GM23248 (cell line): ENCODE results near the gene SOX30. TPM values are rescaled to one million over a fixed set of nuclear protein-coding genes. Genes with fewer than 3 reads are reported as not detected.

Experiments used
- DNase-seq: peaks from one replicate; pipeline ENCODE4 v3.0.0-alpha.2; 2015
- H2AFZ ChIP-seq: fragments of 200-600 bp; sonication (generic); 2 replicates; pipeline ENCODE4 v1.6.1; 2016; ENCODE audit warnings: antibody characterized with exemption
- H3F3A ChIP-seq: fragments of 200-600 bp; sonication (generic); 2 replicates; pipeline ENCODE4 v1.6.1; 2016; ENCODE audit warnings: mild to moderate bottlenecking, antibody characterized with exemption, mixed run types; ENCODE audit not compliant: insufficient read depth
- H3K27ac ChIP-seq: fragments of 200-600 bp; sonication (generic); 2 replicates; pipeline ENCODE4 v1.5.1; 2016; ENCODE audit warnings: mild to moderate bottlenecking
- H3K27me3 ChIP-seq: fragments of 200-600 bp; sonication (generic); replicated peaks from 2 replicates; pipeline ENCODE4 v1.6.1; 2016; ENCODE audit warnings: mild to moderate bottlenecking; ENCODE audit not compliant: insufficient read depth
- H3K36me3 ChIP-seq: fragments of 200-600 bp; sonication (generic); 2 replicates; pipeline ENCODE4 v1.6.1; 2016; ENCODE audit warnings: low read depth, mild to moderate bottlenecking
- H3K4me1 ChIP-seq: fragments of 200-600 bp; sonication (generic); 2 replicates; pipeline ENCODE4 v1.6.1; 2016; ENCODE audit warnings: mild to moderate bottlenecking; ENCODE audit not compliant: insufficient read depth
- H3K4me2 ChIP-seq: fragments of 200-600 bp; sonication (generic); one replicate; pipeline ENCODE4 v1.6.1; 2016; ENCODE audit warnings: mild to moderate bottlenecking; ENCODE audit not compliant: unreplicated experiment
- H3K4me3 ChIP-seq: fragments of 200-600 bp; sonication (generic); 2 replicates; pipeline ENCODE4 v1.5.1; 2016; ENCODE audit warnings: mild to moderate bottlenecking
- H3K79me2 ChIP-seq: fragments of 200-600 bp; sonication (generic); 2 replicates; pipeline ENCODE4 v1.6.1; 2016; ENCODE audit warnings: mild to moderate bottlenecking; ENCODE audit not compliant: insufficient read depth
- H3K9ac ChIP-seq: fragments of 200-600 bp; sonication (generic); 2 replicates; pipeline ENCODE4 v1.6.1; 2016; ENCODE audit warnings: mild to moderate bottlenecking
- H3K9me2 ChIP-seq: fragments of 200-600 bp; sonication (generic); 2 replicates; pipeline ENCODE4 v1.6.1; 2016; ENCODE audit warnings: mixed run types, mild to moderate bottlenecking, moderate library complexity; ENCODE audit not compliant: insufficient read depth
- H3K9me3 ChIP-seq: fragments of 200-600 bp; sonication (generic); one replicate; pipeline ENCODE4 v1.6.1; 2017; ENCODE audit warnings: low read depth
- H4K20me1 ChIP-seq: fragments of 200-600 bp; sonication (generic); 2 replicates; pipeline ENCODE4 v1.6.0; 2016; ENCODE audit not compliant: insufficient read depth
- EZH2 ChIP-seq: fragments of 200-600 bp; sonication (generic); IDR thresholded peaks from 2 replicates; pipeline ENCODE4 v1.6.1; 2018; ENCODE audit warnings: antibody characterized with exemption, mild to moderate bottlenecking; ENCODE audit not compliant: insufficient read depth, poor library complexity, severe bottlenecking
- EZH2phosphoT487 ChIP-seq: fragments of 200-600 bp; sonication (generic); IDR thresholded peaks from 2 replicates; pipeline ENCODE4 v1.6.1; 2018; ENCODE audit warnings: antibody characterized with exemption, moderate library complexity, mild to moderate bottlenecking, low read depth; ENCODE audit not compliant: insufficient read depth
- WGBS, 2 experiments: methylation state at CpG; one replicate each; pipeline ENCODE4 v1.1.6; 2015 to 2017; ENCODE audit warnings: low lambda C conversion rate in 2 of 2, low coverage in 1 of 2; ENCODE audit errors: missing lambda C conversion rate in 2 of 2; 5-methylcytosine and 5-hydroxymethylcytosine counted together
- in situ Hi-C: fragments of 300-500 bp; cut with MboI; formaldehyde crosslinking; loops from 2 replicates; pipeline ENCODE4 v1.15.0; 2020
- polyA plus RNA-seq: library from polyadenylated mRNA; unstranded; fragments of >200 nt; fragmentation: Nextera tagmentation; extraction: Ambion mirVana; gene quantifications from 2 replicates; pipeline ENCODE4 v1.2.1, GENCODE V29; 2016
- total RNA-seq: library from RNA; depleted of rRNA; stranded (reverse); fragments of >200 nt; shearing (Covaris generic); gene quantifications from 2 replicates; pipeline ENCODE4 v1.2.3, GENCODE V29; 2014

SOX30 gene
- total and polyA plus RNA-seq, 2 experiments from 2014 or later = 0.08 TPM; not detected in 1

DNA sequence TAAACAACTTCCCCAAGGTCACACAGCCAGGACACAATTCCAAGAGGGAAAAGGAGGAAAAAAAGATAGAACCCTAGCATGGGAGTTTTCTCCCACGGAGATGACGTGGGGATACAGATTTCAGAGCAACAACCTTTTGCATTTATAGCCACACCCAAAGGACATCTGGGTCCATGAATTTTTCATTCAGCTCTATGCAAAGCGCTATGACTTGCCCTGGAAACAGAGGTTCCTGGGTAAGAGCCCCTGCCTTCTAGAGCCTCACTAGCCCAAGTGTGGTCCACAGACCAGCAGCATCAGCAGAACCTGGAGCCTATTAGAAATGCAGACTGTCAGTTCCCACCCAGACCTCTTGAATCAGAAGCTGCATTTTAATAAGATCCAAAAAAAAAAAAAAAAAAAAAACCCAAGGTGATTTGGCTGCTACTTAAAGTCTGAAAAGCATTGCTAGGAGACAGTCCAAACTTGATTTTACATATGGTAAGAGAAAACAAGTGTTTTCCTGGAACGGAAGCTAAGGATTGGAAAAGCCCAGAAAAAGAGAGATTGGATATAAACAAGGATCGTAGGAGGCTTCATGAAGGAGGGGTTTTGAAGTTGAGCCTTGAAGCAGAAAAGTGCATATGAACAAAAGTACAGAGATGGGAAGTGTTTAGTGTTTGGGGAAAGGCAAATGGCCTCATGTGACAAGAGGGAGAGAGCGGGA lies 59.0 kb downstream of the SOX30 start:
- Histone ChIP-seq H3K9me2 (no peaks in the 10 kb centered on the region), H4K20me1 (no peaks in the 10 kb centered on the region), H3K9me3 (no peaks in the 10 kb centered on the region), H3K79me2 (no peaks in the 10 kb centered on the region), H3K9ac (no peak overlapping the region), H3F3A (no peaks in the 10 kb centered on the region), H3K27ac (no peak overlapping the region), H2AFZ (no peak overlapping the region), H3K4me3 (no peak overlapping the region), H3K4me2 (no peak overlapping the region), H3K27me3 (no peaks in the 10 kb centered on the region), H3K36me3 (no peaks in the 10 kb centered on the region), H3K4me1 (no peaks in the 10 kb centered on the region)
- TF ChIP-seq EZH2phosphoT487 (no peak), EZH2 (no peak)
- in situ Hi-C loops = no loop called here
- WGBS, 2 experiments = 82 to 85% methylated on average over 6 of the region's 6 CpGs
- DNase-seq = no peak

DNA sequence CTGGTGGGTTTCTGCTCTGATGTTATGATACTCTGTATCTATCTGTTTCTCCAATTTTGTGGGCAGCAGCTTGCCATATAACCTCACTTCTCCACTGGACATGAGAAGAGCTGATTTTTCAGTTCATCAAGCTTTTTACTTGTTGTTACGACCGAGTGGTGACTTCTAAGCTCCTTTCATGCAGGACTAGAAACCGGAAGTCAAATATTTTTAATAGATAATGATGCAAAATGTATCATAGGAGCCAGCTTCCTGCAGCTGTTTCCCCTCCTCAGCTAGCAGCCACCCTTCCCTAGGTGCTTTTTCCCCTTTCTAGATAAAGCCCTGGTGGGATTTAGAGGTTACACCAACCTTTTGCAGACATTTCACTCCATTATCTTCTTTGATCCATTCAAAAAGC lies 59.6 kb downstream of the SOX30 start:
- 89% methylated on average over 3 of the region's 3 CpGs for WGBS, 2 experiments
- Histone ChIP-seq H4K20me1 (no peaks in the 10 kb centered on the region), H3K79me2 (no peaks in the 10 kb centered on the region), H3K9me3 (no peaks in the 10 kb centered on the region), H3K4me2 (no peak overlapping the region), H3F3A (no peaks in the 10 kb centered on the region), H3K9ac (no peak overlapping the region), H3K4me3 (no peak overlapping the region), H3K27me3 (no peaks in the 10 kb centered on the region), H3K27ac (no peak overlapping the region), H3K9me2 (no peaks in the 10 kb centered on the region), H3K36me3 (no peaks in the 10 kb centered on the region), H3K4me1 (no peaks in the 10 kb centered on the region), H2AFZ (no peak overlapping the region)
- DNase-seq = no peak
- no peak for TF ChIP-seq EZH2phosphoT487
- no peak for TF ChIP-seq EZH2
- in situ Hi-C loops = no loop called here

DNA sequence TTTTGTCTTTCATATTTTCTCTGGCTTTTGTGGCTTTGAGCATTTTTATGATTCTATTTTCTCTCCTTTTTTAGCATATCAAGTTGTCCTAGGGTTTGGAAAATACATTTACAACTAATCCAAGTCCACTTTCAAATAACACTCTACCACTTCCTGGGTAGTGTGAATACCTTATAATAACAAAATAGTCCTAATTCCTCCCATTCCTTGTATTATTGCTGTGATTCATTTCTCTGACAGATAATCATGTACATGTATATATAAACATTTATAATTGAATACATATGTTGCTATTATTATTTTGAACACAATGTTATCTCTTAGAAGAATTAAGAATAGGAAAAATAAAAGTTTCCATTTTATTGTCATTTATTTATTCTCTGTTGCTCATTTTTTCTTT lies 61.8 kb downstream of the SOX30 start:
- Histone ChIP-seq H3K4me1 (no peaks in the 10 kb centered on the region), H3K4me3 (no peak overlapping the region), H3F3A (no peaks in the 10 kb centered on the region), H3K9me2 (no peaks in the 10 kb centered on the region), H3K9ac (no peak overlapping the region), H3K4me2 (no peak overlapping the region), H3K9me3 (no peaks in the 10 kb centered on the region), H4K20me1 (no peaks in the 10 kb centered on the region), H3K27ac (no peak overlapping the region), H2AFZ (no peak overlapping the region), H3K36me3 (no peaks in the 10 kb centered on the region), H3K79me2 (no peaks in the 10 kb centered on the region), H3K27me3 (no peaks in the 10 kb centered on the region)
- TF ChIP-seq EZH2 (no peak), EZH2phosphoT487 (no peak)
- in situ Hi-C loops = no loop called here
- DNase-seq = no peak

DNA sequence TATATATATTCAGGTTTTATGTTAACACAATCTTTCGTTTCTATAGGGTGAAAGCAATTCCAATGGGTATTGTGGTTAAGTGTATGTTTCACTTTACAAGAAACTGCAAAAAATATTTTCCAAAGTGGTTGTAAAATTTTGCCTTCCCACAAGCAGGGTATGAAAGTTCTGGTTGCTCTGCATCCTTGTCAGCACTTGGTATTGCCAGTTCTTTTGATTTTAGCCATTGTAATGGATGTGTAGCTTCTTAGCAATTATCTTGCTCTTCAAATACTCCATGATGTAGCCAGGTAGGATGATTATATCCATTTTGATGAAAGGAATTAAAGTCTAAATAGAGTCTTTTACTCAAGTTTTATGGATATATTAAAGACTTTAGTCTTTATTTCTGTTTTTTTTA lies 67.6 kb downstream of the SOX30 start:
- no peaks in the 10 kb centered on the region for H3K27me3 ChIP-seq
- no peak overlapping the region for H3K4me3 ChIP-seq
- no peak overlapping the region for H2AFZ ChIP-seq
- H3K9me2 ChIP-seq = no peaks in the 10 kb centered on the region
- H3K27ac ChIP-seq = no peak overlapping the region
- in situ Hi-C loops = no loop called here
- TF ChIP-seq EZH2 (no peak), EZH2phosphoT487 (no peak)
- no peaks in the 10 kb centered on the region for H3K9me3 ChIP-seq
- no peaks in the 10 kb centered on the region for H3K79me2 ChIP-seq
- no peaks in the 10 kb centered on the region for H3F3A ChIP-seq
- no peaks in the 10 kb centered on the region for H3K4me1 ChIP-seq
- no peak overlapping the region for H3K4me2 ChIP-seq
- H4K20me1 ChIP-seq = no peaks in the 10 kb centered on the region
- no peak for DNase-seq
- no peaks in the 10 kb centered on the region for H3K36me3 ChIP-seq
- 47 to 58% methylated on average over 1 of the region's 1 CpG for WGBS, 2 experiments
- H3K9ac ChIP-seq = no peak overlapping the region
